GM23338 (cell line): ENCODE measurements around the gene NCK2.

Experiments used
- CREB1 ChIP-seq: fragments of 250-450 bp; sonication (Bioruptor Pico); IDR thresholded peaks from 2 replicates; pipeline ENCODE4 v1.5.0; 2020; ENCODE audit warnings: low read depth, mild to moderate bottlenecking, moderate library complexity
- CTCF ChIP-seq, 2 experiments: fragments of 200-600 bp in 1 of 2; sonication (generic) in 1 of 2; conservative IDR thresholded peaks; 2 replicates each; pipeline versions ENCODE4 v1.5.1 to v1.6.1; 2016 to 2017; ENCODE audit warnings: antibody characterized with exemption in 2 of 2, low read depth in 2 of 2, mild to moderate bottlenecking in 2 of 2, moderate library complexity in 1 of 2
- ETS1 ChIP-seq: IDR thresholded peaks from 2 replicates; pipeline ENCODE4 v1.6.1; 2016; ENCODE audit warnings: antibody characterized with exemption
- EZH2 ChIP-seq: fragments of 200-600 bp; sonication (generic); IDR thresholded peaks from one replicate; pipeline ENCODE4 v1.8.0; 2017; ENCODE audit warnings: antibody characterized with exemption, mild to moderate bottlenecking, low read depth; ENCODE audit not compliant: unreplicated experiment
- EZH2phosphoT487 ChIP-seq: fragments of 200-600 bp; sonication (generic); IDR thresholded peaks from one replicate; pipeline ENCODE4 v1.8.1; 2018; ENCODE audit warnings: antibody characterized with exemption; ENCODE audit not compliant: unreplicated experiment
- NANOG ChIP-seq: IDR thresholded peaks from 2 replicates; pipeline ENCODE4 v1.6.1; 2016; ENCODE audit warnings: antibody characterized with exemption, borderline replicate concordance
- POLR2AphosphoS5 ChIP-seq: IDR thresholded peaks from 2 replicates; pipeline ENCODE4 v1.6.1; 2016; ENCODE audit warnings: antibody characterized with exemption, low read depth
- REST ChIP-seq: IDR thresholded peaks from one replicate; pipeline ENCODE4 v1.6.1; 2018; ENCODE audit warnings: antibody characterized with exemption; ENCODE audit not compliant: unreplicated experiment
- STAT1 ChIP-seq: IDR thresholded peaks from one replicate; pipeline ENCODE4 v1.6.1; 2016; ENCODE audit warnings: antibody characterized with exemption; ENCODE audit not compliant: unreplicated experiment
- ZNF114 ChIP-seq: fragments of 250-450 bp; sonication (Bioruptor Pico); IDR thresholded peaks from 2 replicates; pipeline ENCODE4 v1.5.0; 2020; ENCODE audit warnings: mild to moderate bottlenecking, moderate library complexity

- no peak for TF ChIP-seq CTCF (conservative IDR thresholded peaks at IDR 0.05; ENCODE audit: low read depth in 2 of 2)
- no peak for TF ChIP-seq POLR2AphosphoS5
- TF ChIP-seq EZH2 = no peak
- no peak for TF ChIP-seq CREB1 (CRISPR knock-in tag)
- no peak for TF ChIP-seq ETS1
- no peak for TF ChIP-seq EZH2phosphoT487
- TF ChIP-seq ZNF114 = no peak
- TF ChIP-seq REST = no peak
- no peak for TF ChIP-seq STAT1
- no peak for TF ChIP-seq NANOG
Observed at GRCh38 chr2:105776560-105776928, 31.8 kb downstream of the NCK2 start.
